Measurements from ENCODE around the gene EIF3F.

DNA sequence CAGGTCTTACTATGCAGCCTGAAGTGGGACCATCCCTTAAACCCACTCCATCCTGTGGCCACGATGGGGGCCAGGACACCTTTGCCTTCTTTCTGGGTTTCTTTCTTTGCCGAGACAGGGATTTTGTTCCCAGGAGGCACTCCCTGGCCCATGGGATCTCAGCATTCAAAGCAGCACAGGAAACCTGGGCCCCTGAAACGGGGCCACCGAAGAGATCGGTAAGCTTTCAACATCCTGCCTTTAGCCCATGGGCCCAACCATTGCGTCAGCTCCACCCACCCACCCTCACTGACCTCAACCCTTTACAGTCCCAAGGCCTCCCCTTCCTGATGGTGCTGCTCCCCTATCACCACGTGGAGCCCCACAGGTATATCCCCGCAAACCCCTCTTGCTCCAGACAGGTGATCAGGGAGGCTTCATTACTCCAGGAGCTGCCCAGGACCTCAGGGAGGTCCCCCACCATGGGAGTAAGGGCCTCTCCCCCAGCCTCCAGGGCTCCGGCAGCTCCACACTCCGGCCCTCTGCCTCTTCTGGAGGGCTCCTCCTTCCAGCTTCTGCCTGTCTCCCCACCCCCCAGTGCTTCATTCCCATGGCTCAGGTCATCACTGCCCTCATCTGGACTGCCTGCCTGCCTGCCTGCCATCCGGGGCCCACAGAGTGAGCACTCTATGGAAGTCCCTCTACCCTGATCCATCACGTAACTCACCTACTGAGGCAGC is 51.8 kb downstream of the EIF3F start:
- TF ChIP-seq, protein P1, sequence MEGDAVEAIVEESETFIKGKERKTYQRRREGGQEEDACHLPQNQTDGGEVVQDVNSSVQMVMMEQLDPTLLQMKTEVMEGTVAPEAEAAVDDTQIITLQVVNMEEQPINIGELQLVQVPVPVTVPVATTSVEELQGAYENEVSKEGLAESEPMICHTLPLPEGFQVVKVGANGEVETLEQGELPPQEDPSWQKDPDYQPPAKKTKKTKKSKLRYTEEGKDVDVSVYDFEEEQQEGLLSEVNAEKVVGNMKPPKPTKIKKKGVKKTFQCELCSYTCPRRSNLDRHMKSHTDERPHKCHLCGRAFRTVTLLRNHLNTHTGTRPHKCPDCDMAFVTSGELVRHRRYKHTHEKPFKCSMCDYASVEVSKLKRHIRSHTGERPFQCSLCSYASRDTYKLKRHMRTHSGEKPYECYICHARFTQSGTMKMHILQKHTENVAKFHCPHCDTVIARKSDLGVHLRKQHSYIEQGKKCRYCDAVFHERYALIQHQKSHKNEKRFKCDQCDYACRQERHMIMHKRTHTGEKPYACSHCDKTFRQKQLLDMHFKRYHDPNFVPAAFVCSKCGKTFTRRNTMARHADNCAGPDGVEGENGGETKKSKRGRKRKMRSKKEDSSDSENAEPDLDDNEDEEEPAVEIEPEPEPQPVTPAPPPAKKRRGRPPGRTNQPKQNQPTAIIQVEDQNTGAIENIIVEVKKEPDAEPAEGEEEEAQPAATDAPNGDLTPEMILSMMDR (IDR thresholded peaks at IDR 0.05; ENCODE audit: control extremely low read depth in 1 of 3, insufficient read depth in 1 of 3, low read depth in 1 of 3, low read length in 3 of 3), result no peak
- TF ChIP-seq TAF1 (IDR thresholded peaks at IDR 0.05; ENCODE audit: low read depth, low read length), result no peak
- TF ChIP-seq TCF12 (IDR thresholded peaks at IDR 0.05; ENCODE audit: low read depth, low read length), result no peak
- TF ChIP-seq KDM1A (IDR thresholded peaks at IDR 0.05; ENCODE audit: borderline replicate concordance, low read length), result no peak
- no peak for TF ChIP-seq SP4 (IDR thresholded peaks at IDR 0.05; ENCODE audit: low read length)
- no peak for TF ChIP-seq KDM4A (IDR thresholded peaks at IDR 0.05; ENCODE audit: low read depth, low read length, severe bottlenecking)
- TF ChIP-seq YY1 (IDR thresholded peaks at IDR 0.05; ENCODE audit: low read depth, low read length), result no peak
- no peak for TF ChIP-seq EP300 (IDR thresholded peaks at IDR 0.05; ENCODE audit: borderline replicate concordance in 1 of 2, low read depth in 2 of 2, low read length in 2 of 2)
- no peak for TF ChIP-seq JUN (IDR thresholded peaks at IDR 0.05; ENCODE audit: low read depth, low read length)
- no peak for TF ChIP-seq POLR2A (IDR thresholded peaks at IDR 0.05; ENCODE audit: control extremely low read depth in 1 of 2, low read depth in 2 of 2, low read length in 2 of 2)
- TF ChIP-seq ZNF274 (IDR thresholded peaks at IDR 0.05; ENCODE audit: borderline replicate concordance, extremely low read depth, low read length), result no peak
- TF ChIP-seq POLR2AphosphoS5 (IDR thresholded peaks at IDR 0.05; ENCODE audit: low read depth, low read length), result no peak
- TF ChIP-seq, protein P2, sequence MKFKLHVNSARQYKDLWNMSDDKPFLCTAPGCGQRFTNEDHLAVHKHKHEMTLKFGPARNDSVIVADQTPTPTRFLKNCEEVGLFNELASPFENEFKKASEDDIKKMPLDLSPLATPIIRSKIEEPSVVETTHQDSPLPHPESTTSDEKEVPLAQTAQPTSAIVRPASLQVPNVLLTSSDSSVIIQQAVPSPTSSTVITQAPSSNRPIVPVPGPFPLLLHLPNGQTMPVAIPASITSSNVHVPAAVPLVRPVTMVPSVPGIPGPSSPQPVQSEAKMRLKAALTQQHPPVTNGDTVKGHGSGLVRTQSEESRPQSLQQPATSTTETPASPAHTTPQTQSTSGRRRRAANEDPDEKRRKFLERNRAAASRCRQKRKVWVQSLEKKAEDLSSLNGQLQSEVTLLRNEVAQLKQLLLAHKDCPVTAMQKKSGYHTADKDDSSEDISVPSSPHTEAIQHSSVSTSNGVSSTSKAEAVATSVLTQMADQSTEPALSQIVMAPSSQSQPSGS (IDR thresholded peaks at IDR 0.05; ENCODE audit: low read length), result no peak

Measured in H1 (cell line).